ENCODE data around the gene SOX10. TPM values are rescaled to one million over a fixed set of nuclear protein-coding genes. Genes with fewer than 3 reads are reported as not detected.

The SOX10 gene
- total and polyA plus RNA-seq, 3 donors from 2014 or later, result 5.0 to 6.1 (median 5.4) TPM

DNA sequence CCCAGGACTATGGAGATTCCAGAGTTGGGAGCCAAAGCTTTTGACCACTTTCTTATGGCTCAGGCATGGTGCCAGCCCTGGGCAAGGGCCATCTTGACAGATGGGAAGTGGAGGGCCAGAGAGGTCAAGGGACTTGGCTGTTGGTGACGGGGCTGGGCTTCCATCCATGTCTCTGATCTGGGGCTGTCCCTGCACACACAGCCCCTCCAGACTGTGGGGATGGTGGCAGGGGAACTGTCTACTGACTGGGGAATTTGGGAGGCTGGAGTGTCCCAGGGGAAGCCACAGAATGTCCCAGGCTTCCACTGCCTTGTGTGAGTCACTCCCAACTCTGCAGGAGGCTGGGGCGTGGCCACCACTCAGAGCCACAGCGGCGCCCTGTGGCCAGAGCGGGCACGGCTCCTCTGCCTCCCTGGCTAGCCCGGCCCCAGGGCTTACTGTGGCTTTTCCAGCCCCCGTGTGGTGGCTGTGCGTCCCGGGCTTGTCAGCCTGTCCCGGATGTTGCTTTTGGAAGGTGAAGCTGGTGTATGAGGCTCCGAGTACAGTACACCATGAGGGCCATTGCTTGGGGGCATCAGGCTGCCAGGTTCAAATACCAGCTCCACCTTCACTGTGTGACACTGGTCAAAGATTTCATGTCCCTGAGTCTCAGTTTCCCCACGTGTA, 50.5 kb downstream of the SOX10 start:
- DNase-seq, result peak; percentile 92
- H3K4me3 ChIP-seq, result no peak overlapping the region
- no peaks in the 10 kb centered on the region for H3K9me3 ChIP-seq
- peak overlapping the region; percentile 16 to 72 for H3K27ac ChIP-seq
- no peaks in the 10 kb centered on the region for H3K27me3 ChIP-seq
- intact Hi-C loops (cut with DNase I; ENCODE audit: low total_unique reads), result no loop called here
- no peaks in the 10 kb centered on the region for H3K36me3 ChIP-seq (ENCODE audit: low read depth, missing control alignments)
- TF ChIP-seq, protein P1, sequence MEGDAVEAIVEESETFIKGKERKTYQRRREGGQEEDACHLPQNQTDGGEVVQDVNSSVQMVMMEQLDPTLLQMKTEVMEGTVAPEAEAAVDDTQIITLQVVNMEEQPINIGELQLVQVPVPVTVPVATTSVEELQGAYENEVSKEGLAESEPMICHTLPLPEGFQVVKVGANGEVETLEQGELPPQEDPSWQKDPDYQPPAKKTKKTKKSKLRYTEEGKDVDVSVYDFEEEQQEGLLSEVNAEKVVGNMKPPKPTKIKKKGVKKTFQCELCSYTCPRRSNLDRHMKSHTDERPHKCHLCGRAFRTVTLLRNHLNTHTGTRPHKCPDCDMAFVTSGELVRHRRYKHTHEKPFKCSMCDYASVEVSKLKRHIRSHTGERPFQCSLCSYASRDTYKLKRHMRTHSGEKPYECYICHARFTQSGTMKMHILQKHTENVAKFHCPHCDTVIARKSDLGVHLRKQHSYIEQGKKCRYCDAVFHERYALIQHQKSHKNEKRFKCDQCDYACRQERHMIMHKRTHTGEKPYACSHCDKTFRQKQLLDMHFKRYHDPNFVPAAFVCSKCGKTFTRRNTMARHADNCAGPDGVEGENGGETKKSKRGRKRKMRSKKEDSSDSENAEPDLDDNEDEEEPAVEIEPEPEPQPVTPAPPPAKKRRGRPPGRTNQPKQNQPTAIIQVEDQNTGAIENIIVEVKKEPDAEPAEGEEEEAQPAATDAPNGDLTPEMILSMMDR (IDR thresholded peaks at IDR 0.05), result peak; percentile 83 to 89 (median 86)
- TF ChIP-seq POLR2A (IDR thresholded peaks at IDR 0.05), result no peak
- 26 to 50% methylated on average over 1 to 7 of the region's 13 CpGs for WGBS, 2 donors
- peaks cover 43% of the 10 kb centered on the region for H3K4me1 ChIP-seq

DNA sequence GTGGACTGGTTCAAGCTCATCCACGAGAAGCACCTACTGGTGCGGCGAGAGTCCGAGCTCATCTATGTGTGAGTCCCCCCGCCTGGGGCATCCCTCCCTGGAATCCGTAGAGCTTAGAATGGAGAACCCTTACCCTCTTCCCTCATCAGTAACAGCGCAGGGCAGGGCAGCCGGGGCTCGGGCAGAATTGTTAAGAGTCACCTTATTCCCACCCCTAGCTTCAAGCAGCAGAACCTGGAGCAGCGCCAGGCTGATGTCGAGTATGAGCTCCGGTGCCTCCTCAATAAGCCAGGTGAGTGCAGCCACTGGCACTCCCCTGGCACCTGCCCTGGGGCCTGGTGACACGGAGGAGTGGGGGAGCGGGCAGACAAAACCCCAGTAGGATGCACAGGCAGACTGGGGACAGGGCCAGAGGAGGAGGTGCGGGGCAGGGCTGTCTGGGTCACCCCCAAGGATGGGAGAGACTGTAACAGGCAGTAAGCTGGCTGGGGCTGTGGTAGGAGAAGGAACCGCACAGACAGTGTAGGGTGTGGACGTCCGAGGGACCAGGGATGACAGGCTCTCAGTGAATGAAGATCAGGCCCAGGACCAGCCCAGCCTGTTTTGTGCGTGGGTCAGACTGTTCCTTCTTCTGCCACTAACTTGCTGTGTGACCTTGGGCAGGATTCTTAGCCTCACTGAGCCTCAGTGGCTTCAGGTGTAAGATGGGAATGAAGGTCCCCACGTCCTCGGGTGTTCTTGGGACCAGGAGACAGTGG, 51.4 kb downstream of the SOX10 start:
- intact Hi-C loops (cut with DNase I; ENCODE audit: low total_unique reads), result no loop called here
- H3K4me1 ChIP-seq, result peaks cover 43% of the 10 kb centered on the region
- H3K27me3 ChIP-seq, result no peaks in the 10 kb centered on the region
- H3K9me3 ChIP-seq, result no peaks in the 10 kb centered on the region
- no peaks in the 10 kb centered on the region for H3K36me3 ChIP-seq (ENCODE audit: low read depth, missing control alignments)
- no peak overlapping the region for H3K4me3 ChIP-seq
- DNase-seq, result peak; percentile 27
- 65 to 74% methylated on average over 15 to 21 of the region's 21 CpGs for WGBS, 2 donors
- peak overlapping the region; percentile 16 to 72 for H3K27ac ChIP-seq
- TF ChIP-seq, protein P1 (IDR thresholded peaks at IDR 0.05), result no peak
- TF ChIP-seq POLR2A (IDR thresholded peaks at IDR 0.05), result no peak

DNA sequence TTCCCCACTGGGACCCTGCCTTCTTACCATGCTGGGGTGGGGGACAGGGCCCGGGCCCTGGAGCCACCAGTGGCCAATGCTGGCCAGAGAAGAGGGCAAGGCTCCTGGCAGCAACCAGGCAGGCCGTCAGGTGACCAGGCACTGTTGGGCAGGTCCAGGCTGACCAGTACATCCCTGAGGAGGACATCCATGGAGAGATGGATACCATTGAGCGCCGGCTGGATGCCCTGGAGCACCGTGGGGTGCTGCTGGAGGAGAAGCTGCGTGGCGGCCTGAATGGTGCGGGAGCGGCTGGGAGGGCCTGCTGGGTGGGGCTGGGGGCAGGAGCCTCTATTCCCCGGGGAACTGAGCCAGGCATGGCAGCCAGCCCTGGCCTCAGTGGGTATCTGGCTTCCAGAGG, 52.0 kb downstream of the SOX10 start:
- no peaks in the 10 kb centered on the region for H3K36me3 ChIP-seq (ENCODE audit: low read depth, missing control alignments)
- intact Hi-C loops (cut with DNase I; ENCODE audit: low total_unique reads), result no loop called here
- no peak for DNase-seq
- H3K4me3 ChIP-seq, result no peak overlapping the region
- H3K27me3 ChIP-seq, result no peaks in the 10 kb centered on the region
- TF ChIP-seq, protein P1 (IDR thresholded peaks at IDR 0.05), result no peak
- no peak for TF ChIP-seq POLR2A (IDR thresholded peaks at IDR 0.05)
- no peaks in the 10 kb centered on the region for H3K9me3 ChIP-seq
- H3K27ac ChIP-seq, result peak overlapping the region in 1 of 2 donors; percentile 72
- WGBS, 2 donors, result 59 to 89% methylated on average over 5 to 6 of the region's 10 CpGs
- peaks cover 43% of the 10 kb centered on the region for H3K4me1 ChIP-seq

DNA sequence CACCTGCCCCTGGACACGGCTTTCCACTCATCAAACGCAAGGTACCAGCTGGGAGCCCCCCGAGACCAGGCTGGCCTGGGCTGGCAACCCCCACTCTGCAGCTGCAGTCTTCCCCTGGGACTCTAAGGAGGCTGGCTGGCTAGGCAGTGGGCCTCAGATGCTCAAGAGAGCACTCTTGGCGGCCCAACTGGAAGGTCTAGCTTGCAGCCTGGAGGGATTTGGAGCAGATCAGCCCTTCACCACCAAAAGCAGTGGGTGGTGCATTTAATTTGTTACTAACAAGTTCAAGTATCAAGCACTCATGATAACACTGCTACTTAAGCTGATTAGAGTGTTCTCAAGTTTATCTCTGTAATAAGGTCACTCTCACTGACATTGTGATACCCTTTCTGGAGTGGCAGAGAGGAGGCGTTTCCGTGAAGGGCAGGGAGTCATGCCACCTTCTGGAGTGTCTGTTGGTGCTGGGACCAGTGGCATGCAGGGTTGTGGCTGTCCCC, 52.4 kb downstream of the SOX10 start:
- WGBS, 2 donors, result 50 to 80% methylated on average over 1 to 6 of the region's 6 CpGs
- peak; percentile 75 for DNase-seq
- TF ChIP-seq, protein P1 (IDR thresholded peaks at IDR 0.05), result no peak
- no peak for TF ChIP-seq POLR2A (IDR thresholded peaks at IDR 0.05)
- no peaks in the 10 kb centered on the region for H3K36me3 ChIP-seq (ENCODE audit: low read depth, missing control alignments)
- no peaks in the 10 kb centered on the region for H3K9me3 ChIP-seq
- intact Hi-C loops (cut with DNase I; ENCODE audit: low total_unique reads), result no loop called here
- no peak overlapping the region for H3K27ac ChIP-seq
- H3K4me1 ChIP-seq, result peaks cover 43% of the 10 kb centered on the region
- no peak overlapping the region for H3K4me3 ChIP-seq
- H3K27me3 ChIP-seq, result no peaks in the 10 kb centered on the region
